Eye (tissue), 1 donor: ENCODE results near the gene ZNF892.
A peak's percentile ranks its signal among the peaks of the same experiment; 100 is the strongest.

Experiments used
- DNase-seq: peaks from one replicate; pipeline ENCODE4 v3.0.0-alpha.2; 2015

Gene ZNF892

GRCh38 chr2:95207111-95207961 lies at the start of gene ZNF892:
TSS of gene ZNF892 (plus strand) at chr2:95207521. CDS start at chr2:95207816, 295 bp downstream.
- DNase-seq: peak; percentile 98

DNA sequence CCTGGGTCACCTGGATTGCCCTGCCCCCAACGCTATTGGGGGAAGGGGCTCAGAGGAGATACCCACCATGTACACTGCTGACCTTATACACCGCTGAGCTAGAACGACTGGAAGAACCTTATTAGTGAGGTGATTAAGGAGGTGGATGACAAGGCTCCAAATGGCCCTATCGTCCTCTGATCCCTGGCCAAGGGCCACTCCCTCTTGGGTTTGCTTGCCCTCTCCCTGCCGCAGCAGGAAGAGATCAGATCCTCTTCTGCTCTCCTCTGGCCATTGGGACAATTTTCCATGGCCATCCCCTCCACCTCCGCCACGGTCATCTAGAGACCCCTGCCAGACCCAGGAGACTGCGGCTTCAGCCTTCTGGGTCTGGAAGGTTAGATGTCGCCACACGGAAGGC lies 48.9 kb upstream of the ZNF892 start:
- DNase-seq: no peak

GRCh38 chr2:95158891-95159619 lies 48.3 kb upstream of the ZNF892 start:
- peak; percentile 82 for DNase-seq

GRCh38 chr2:95159690-95160449 lies 47.5 kb upstream of the ZNF892 start, which contains the start of gene ZNF514:
TSS of gene ZNF514 (minus strand) at chr2:95159848. CDS start at chr2:95153253, 6,595 bp downstream.
- peak; percentile 83 for DNase-seq

DNA sequence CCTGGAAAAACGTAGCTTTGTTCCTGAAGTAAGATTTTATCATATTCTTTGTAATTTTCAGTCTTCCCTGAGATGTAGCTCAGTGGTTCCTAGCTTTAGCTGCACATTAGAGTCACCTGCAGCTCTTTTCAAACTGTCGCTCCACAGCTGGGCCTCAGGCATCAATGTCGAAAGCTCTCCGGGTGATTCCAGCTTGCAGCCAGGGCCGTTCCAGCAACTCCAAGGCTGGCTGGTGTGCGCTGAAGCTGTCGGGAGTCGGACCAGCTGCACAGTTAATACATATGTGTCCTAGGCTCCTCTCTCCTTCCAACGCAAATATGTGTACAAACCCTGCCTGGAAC lies 42.3 kb upstream of the ZNF892 start:
- no peak for DNase-seq

- DNase-seq: peak; percentile 100
Observed at GRCh38 chr2:95165371-95166064, 41.8 kb upstream of the ZNF892 start, which contains the start of gene ZNF2. TSS of gene ZNF2 (plus strand) at chr2:95165809. CDS start at chr2:95176227, 10,418 bp downstream.

DNA sequence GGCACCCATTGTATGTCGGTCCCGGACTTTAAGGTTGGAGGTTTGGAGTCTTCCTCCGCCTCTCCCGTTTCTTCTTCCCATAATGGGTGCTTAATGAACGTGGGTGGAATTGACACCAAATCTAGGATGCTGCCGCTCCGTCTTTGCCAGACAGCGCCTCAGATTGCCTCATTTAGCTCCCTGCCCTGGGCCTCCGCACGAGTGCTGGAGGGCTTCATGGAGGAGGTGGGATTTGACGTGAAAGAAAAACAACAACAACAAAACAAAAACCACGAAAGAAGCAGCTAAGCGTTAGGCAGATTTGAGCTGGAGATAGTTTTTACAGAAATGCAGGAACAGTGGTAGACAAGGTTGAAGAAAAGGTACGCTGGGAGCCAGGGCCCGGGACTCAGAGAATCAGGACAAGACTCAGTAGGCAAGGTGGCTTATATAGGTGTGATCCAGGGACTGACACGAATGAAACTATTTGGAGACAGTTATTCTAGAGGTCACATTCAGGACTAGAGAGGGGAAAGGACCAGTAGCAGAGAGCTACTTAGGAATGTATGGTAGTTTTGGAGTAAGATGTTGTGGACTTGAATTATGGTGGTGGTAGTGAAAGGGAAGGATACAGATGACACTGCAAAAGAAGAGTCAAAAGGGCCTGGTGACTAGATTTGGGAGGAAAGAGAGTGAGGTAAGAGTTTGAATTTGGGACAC lies 41.1 kb upstream of the ZNF892 start:
- no peak for DNase-seq

DNA sequence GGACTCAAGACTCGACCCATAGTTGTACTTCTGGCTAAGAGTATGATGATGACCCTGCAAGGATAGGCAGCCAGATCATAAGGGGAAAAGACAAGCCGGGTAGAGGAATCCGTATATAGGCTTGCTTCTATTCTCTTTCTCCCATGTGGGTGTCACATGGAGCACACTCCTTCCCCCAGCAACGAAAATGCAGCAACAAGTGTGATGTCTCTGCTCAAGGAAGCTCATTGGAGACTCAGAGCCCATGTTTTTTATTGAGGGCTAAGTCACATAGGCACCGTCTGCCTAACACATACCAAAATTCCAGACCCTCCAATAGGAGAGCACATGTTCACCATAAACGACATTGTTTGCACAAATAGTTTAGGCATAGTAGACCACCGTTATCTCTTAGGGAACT lies 35.4 kb upstream of the ZNF892 start:
- DNase-seq: no peak

GRCh38 chr2:95174031-95174542 lies 33.2 kb upstream of the ZNF892 start:
- DNase-seq: no peak

DNA sequence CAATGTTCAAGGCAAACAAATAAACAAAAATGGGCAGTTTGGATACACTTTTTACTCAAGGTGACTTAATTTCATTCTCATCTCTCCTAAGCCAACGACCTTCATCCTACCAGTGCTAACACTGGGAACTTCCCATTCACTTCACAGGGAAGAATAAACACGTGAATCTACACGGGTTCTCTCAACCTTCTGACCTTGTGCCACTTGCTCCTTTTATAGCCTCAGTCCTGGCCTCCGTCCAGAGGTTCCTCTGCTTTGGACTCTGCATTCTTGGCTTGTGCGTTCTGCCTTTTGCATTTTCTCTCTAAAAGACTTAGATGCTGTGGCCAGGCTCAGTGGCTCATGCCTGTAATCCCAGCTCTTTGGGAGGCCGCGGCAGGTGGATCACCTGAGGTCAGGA lies 27.9 kb upstream of the ZNF892 start:
- DNase-seq: no peak

GRCh38 chr2:95181774-95182173 lies 25.5 kb upstream of the ZNF892 start:
- no peak for DNase-seq

DNA sequence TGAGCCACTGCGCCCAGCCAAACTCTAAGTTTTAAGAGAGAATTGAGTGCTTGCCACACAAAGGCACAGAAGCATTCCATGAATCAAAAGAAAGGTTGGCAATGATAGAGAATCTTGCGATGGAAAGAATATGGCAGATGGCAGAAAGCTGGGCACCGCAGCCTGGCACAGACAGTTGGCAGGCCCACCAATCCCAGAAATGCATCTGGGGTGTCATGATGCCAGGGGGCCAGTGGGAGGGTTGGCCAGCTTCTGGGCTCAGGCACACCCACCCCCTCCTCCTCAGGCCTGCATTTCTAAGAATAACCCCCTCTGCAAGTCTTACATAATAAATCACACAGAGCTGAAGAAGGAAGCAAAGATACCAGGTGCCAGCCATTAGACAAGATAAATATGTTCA lies 22.1 kb upstream of the ZNF892 start:
- DNase-seq: no peak

DNA sequence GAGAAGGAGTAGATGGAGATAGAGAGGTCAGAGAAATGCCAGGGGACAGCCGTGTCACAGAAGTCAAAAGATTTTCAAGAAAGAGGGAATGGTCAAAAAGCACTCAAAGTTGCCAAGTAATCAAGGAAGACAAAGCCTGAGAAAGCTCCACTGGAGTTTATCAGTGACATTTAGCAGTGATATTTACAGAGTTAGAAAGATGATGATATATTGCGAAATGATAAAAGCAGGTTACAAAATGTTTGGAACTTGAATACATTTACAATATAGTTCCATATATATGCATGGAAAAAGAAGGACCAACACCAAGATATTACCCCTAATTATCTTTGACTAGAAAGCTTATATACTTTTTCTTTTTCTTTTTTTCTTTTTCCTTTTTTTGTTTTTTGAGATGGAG lies 21.3 kb upstream of the ZNF892 start:
- no peak for DNase-seq

- DNase-seq: peak; percentile 68
Observed at GRCh38 chr2:95192956-95193355, 14.4 kb upstream of the ZNF892 start.

DNA sequence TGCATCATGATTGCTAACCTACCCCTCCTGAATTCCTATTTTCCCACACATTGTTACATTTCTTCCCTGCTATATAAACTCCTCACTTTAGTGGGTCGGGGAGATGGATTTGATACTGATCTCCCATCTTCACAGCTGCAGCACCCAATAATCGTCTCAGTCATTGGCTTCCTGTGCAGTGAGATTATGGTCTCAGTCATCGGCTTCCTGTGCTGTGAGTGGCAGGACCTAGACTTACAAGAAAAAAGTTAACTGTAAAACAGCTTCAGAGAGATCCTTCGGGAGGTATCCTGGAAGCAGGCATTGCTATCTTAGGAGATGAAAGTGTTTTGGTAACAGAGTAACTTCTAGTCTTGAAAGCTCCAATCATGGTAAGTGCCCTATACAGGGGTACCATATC lies 3.4 kb upstream of the ZNF892 start:
- DNase-seq: no peak

DNA sequence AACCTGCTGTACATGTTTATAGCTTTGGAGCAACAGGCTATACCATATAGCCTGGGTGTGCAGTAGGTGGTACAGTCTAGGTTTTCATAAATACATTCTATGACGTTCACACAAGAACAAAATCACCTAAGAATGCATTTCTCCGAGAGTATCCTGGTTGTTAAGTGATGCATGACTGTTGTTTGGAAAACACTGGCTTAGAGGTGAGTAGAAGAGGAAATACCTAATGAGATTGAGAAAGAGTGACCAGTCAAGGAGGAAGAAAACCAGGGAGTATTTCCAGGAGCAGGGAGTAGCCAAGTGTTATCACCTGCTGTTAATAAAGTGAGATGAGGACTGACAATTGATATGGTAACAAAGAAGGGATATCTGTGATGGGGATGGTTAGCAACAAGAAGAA lies 2.9 kb upstream of the ZNF892 start:
- no peak for DNase-seq

DNA sequence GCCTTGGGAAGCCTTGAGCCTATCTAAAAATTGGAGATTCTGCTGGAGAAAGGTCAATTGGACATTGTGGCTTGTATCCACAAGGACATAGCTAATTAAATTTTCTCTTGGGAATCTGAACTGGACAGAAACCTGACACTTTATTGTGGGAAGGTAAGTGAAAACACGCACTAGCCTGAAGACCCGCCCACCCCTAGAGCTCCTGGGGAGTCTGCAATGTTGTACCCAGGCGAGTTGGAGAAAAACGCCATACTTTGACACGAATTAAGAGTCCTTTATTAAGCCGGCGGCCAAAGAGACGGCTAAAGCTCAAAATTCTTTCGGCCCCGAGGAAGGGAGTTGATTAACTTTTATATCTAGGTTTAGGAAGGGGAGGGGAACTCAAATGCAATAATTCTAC lies 1.2 kb upstream of the ZNF892 start:
- no peak for DNase-seq

DNA sequence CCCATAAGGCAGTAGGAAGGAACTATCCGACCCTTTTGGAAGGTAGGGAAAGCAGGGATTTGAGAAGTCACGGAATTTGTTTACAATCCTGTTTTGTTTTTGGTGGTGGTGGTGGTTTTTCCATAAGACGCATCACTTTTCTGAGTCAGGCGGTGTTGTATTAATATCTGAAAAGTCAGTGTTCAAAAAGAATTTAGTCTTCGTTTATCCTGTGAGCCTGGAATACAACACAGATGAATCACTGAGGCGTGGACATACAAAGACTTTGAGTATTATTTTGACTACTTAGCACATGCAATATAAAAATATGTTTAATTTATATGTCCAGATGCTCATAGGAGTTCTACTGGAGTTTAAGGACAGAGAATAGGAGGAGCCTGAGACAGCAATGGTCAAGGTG lies 785 bp downstream of the ZNF892 start:
- no peak for DNase-seq

GRCh38 chr2:95215018-95215612 lies 7.8 kb downstream of the ZNF892 start:
- DNase-seq: no peak

DNA sequence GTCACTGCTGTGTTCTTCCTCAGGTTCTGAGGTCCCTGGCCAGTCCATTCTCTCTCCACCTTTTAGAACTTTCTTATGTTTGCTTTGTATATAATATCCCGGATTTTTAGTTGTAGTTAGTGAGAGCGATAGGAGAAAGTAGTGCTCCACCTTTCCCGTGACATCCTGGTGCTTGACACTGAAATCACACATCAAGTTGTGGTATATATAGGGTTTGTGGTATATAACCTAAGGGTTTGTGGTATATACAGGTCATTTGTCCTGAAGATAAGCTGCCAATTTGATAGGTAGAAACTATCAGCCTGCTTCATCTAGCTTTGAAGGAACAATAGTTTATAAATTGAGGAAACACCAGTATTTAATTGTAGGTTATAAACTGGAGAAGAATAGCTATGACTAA lies 13.1 kb downstream of the ZNF892 start:
- DNase-seq: no peak

DNA sequence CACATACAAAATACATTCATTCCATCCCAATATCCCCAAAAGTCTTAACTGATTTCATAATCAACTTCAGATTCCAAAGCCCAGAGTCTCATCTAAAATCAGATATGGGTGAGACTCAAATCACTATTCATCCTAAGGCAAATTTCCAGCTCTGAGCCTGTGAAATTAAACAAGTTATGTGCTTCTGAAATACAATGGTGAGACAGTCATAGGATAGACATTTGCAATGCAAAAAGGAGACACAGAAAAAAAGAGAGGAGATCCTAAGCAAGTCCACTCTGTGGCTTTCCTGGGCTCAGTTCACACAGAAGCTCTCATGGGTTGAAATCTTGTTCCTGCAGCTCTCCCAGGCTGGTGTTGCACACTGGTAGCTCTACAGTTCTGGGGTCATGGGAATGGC lies 18.3 kb downstream of the ZNF892 start:
- DNase-seq: no peak
